UCSD-AML1 (cell line): Measurements from ENCODE around the gene TTLL12.

Experiments
- DNase-seq: peaks from one replicate; lab custom pipeline; 2025; ENCODE audit not compliant: unreplicated experiment; lab: John Stamatoyannopoulos, UW

Gene TTLL12

DNA sequence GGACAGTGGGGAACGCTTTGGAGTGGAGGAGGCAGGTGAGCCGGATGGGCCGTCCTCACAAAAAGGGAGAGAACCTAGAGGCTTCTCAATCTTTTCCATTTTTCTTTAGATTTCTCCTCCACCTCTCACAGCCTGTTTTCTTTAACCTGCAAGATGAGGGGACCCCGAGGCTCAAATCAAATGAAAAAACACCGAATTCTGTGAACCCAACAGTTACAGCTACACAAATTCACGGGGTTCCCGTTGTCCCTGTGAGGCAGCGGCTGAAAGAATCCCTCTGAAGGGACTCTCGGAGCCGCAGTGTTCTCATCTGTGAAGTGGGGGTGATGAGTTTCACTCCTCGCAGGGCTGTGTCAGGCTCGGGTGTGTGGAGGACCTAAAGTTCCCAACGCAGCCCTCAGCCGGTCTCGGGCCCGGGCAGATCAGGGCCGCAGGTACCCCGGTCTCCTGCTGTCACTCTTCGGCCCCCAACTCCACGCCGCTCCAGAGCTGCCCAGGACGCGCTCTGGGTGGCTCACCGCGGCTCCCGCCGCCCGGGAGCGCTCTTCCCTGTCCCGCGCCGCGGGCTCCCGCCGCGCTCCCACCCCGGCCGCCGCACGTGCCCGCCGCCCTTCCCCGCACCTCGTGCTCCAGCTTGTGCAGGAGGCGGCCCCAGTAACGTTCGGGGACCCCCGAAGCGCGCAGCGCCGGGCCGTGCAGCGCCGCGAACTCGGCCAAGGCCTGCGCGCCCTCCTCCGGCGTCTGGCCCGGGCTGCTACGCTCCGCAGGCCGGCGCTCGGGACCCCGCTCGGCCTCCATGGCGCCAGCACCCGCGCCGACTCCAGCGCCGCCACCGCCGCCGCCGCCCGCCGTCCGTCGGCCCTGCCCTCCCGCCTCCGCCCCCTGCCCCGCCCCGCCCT, at the start of gene TTLL12:
Gene TTLL12, minus strand, starts transcription at position 863 of the 899 bp plus-strand sequence. Its CDS starts 65 bp downstream, at position 798.
- DNase-seq: peak; percentile 59

GRCh38 chr22:43235445-43236409, 48.8 kb upstream of the TTLL12 start:
- DNase-seq: no peak

DNA sequence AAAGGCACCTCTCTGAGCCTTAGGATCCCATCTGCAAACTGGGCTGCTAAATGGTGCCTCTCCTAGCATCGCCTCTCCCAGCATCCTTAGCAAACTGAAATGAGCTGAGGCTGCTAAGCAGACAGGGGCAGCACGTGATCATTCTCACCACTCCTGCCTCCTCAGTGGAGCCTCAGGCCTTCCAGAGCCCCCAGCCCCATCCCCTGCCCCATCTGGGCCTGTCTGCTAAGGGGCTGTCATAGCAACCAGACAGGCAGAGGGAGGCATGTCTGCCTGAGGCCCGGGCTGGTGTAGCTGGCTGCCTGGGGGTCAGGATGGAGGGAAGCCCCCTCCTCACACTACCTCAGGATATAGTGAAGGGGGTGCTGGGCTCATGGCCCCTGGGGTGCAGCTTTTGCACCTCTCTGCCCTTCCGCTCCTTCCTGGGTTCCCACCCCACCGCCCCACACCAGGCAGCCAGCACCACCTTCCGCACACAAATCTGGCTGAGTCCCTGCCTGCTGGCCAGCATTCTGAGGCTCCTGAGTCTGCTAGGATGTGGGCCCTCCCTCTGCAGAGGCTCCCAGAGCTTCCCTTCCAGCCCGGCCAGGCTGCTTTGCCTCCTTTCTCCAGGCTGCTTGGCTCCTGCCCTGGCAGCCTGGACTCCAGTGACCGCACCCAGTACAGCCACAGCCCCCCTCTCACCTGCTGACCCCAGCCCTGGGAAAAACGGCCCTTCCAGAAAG, 47.5 kb upstream of the TTLL12 start:
- no peak for DNase-seq

DNA sequence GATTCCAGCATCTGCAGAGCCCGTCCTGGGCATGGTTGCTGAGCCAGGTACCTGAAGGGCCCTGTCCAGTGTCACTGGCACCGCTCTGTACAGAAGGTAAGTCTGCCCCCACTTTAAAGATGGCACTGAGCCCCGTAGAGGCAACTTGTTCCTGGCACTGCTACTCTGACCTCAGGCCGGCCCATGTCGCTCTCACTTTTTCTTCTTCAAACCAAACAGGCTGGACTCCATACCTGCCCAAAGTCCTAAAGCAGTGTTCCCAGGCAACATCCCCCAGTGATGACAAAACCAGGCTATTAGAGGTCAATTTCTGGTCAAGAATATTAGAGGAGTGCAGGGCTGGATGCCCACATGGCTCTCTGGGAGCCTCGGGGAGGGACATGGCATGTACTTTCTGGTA, 46.6 kb upstream of the TTLL12 start:
- DNase-seq: no peak

DNA sequence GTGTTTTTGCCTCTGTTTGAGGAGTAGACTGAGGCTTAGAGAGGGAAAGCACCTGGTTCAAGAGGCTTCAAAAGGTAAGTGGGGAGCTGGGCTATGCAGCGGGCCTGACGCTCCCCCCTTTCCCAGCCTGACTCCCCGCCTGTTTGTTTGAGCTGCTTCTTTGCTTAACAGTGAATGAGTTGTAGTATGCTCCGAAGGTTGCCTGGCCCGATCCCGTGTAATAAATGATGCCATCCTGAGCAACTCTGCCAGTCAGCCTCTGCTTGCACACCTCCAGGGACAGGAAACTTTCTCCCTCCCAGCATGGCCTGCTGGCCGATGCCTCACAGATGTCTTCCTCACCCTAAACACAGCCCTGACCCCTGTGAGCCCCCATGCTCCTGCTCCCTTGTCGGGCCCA, 45.5 kb upstream of the TTLL12 start:
- DNase-seq: no peak

- no peak for DNase-seq
These were observed 44.7 kb upstream of the TTLL12 start for GRCh38 chr22:43231724-43232034.

- DNase-seq: peak; percentile 64
These were observed 44.2 kb upstream of the TTLL12 start for GRCh38 chr22:43230971-43231723.

DNA sequence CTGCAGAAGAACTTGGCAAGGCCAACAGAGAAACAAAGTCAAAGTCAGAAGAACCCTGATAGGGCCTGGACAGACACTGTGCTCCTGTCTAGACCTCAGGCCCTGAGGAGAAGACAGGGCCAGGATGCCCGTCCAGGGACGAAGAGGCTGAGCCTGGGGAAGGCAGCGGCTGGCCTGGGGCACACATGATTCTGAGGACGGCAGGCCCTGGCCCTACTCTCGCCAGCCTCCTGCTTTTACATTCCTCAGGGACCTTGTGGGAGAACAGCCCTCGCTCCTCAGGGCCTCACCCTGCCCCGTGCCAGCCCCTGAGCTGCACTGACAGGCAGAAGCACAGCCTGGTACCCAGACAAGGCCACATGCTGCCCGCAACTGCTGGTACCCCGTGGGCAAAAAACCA, 43.6 kb upstream of the TTLL12 start:
- DNase-seq: no peak

- no peak for DNase-seq
These were observed 41.9 kb upstream of the TTLL12 start for GRCh38 chr22:43228863-43229262.

GRCh38 chr22:43228330-43228729, 41.4 kb upstream of the TTLL12 start:
- DNase-seq: peak; percentile 59

GRCh38 chr22:43227239-43227630, 40.3 kb upstream of the TTLL12 start:
- DNase-seq: no peak

DNA sequence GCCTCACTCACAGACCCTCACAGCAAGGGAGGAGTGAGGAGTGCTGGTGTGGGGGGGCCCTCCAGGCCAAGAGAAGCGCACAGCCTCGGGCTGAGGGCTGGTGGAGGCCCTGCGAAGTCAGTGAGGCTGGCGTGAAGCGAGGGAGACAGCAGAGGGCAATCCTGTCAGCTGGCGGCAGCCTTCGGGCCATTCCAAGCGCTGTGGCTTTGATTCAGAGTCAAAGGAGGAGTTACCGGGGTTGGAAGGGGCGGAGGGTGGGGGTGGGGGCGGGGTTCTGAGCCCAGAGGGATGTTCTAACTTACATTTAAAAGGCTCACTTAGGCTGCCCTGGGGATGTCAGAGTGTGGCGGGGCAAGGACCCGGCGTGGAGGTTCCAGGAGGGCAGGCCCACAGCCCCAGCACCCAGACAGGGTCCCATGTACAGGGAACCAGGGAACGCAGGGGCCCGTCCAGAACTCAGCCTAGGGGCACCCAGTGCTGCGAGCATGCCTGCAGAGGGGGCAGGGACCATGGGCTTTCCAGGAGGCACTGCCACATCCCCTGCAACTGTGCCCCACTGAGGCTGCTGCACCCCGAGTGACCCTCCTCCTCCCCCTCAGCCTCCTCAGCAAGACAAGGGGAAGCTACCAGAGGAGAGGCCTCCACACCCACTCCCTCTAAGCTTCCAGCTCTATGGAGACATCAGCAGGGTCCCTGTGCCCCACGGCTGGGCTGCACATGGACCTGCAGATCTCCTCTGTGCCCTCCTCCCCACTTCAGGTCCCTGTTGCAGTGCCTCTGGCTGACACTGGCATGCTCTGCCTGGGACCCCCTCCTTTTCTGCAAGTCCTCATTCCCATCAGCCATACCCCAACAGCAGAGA, 39.7 kb upstream of the TTLL12 start:
- no peak for DNase-seq

DNA sequence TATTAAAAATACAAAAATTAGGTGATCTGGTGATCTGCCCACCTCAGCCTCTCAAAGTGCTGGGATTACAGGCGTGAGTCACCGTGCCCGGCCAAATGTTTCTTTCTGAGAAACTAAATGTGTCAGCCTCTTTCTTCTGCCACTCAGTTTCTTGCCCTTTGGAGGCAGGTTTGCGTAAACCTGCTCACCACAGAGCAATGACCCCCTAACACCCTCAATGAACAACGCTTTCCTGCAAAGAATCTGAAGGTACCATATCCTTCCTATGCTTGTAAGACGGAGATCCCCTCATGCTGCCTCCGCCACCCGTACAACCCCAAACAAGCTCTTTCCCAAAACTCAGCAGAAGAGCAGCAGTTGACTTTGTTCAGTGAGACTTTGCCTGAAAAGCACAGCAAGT, 38.7 kb upstream of the TTLL12 start:
- no peak for DNase-seq

GRCh38 chr22:43222987-43223386, 36.1 kb upstream of the TTLL12 start:
- DNase-seq: no peak

DNA sequence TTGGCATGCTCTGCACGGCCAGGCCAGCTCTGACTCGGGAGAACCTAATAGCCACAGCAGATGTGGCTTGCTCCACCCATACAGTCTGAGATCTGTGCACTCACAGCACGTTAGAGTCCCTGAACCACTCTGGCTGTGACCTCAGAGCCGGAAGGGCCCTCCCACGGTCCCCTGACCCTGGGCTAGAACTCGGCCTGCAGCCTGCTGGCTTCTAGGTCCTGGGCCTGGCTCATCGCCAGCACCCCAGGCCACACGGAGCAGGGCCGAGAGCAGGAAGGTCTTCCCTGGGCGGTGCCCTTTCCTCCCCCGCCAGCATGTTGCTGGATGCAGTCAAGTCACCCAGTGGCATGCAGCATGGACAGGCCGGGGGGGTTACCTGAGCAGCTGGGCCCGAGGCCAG, 35.3 kb upstream of the TTLL12 start:
- DNase-seq: no peak

GRCh38 chr22:43220625-43221380, 33.9 kb upstream of the TTLL12 start:
- DNase-seq: no peak

GRCh38 chr22:43218786-43219185, 31.9 kb upstream of the TTLL12 start:
- no peak for DNase-seq

DNA sequence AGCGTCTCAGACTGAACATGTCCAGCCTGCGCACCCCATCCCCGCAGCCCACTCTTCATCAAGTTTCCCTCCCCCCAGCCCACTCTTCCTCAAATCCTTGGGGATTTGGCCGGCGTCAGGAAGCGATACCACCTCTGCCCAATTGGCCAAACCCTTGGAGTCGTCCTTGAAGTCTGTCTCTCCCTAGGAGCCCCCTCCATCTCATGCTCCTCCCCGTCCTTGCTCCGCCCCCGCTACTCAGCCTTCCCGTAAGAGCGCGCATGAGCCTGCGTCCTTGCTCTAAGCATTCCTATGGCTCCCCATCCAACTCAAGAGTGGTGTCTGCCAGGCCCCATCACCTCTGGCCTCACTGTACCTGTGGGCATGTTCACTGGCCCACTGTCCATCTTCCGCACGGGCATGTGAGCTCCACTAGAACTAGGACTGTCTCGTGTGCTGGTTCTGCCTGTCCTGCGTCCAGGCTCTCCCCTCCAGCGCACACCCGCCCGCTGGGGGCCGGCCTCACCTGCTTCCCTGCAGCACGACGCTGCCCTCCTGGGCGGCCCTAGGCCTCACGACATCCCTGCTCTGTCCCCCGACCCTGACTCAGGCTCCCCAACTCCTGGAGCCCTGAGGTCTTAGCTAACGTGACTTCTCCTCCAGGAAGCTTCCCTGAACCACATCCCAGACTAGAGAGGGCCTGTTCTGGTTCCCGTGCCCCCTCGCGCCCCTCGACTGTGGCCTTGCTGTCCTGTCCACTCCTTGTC, 30.5 kb upstream of the TTLL12 start:
- no peak for DNase-seq
